ENCODE results near the gene CDC42EP5.
A peak's percentile ranks its signal among the peaks of the same experiment; 100 is the strongest.
"Not testable (repeated sequence)": the region's sequence is repeated elsewhere in the genome, so short reads cannot be mapped to it uniquely, and the experiment has no call there.

Gene CDC42EP5

GRCh38 chr19:54446349-54446748 lies 26.7 kb downstream of the CDC42EP5 start:
- not testable (repeated sequence) for DNase-seq

- no peak for DNase-seq
These were observed 28.4 kb downstream of the CDC42EP5 start for GRCh38 chr19:54444737-54445136.

GRCh38 chr19:54440641-54441040 lies 32.5 kb downstream of the CDC42EP5 start:
- no peak for DNase-seq

GRCh38 chr19:54439174-54439851 lies 33.8 kb downstream of the CDC42EP5 start:
- DNase-seq: peak; percentile 9

- DNase-seq: no peak
These were observed 36.4 kb downstream of the CDC42EP5 start for GRCh38 chr19:54436628-54437252.

GRCh38 chr19:54436031-54436523 lies 37.0 kb downstream of the CDC42EP5 start:
- no peak for DNase-seq

GRCh38 chr19:54435551-54436016 lies 37.5 kb downstream of the CDC42EP5 start:
- DNase-seq: no peak

GRCh38 chr19:54434873-54435214 lies 38.3 kb downstream of the CDC42EP5 start:
- no peak for DNase-seq

GRCh38 chr19:54434112-54434872 lies 38.8 kb downstream of the CDC42EP5 start:
- DNase-seq: no peak

GRCh38 chr19:54433697-54434096 lies 39.4 kb downstream of the CDC42EP5 start:
- DNase-seq: no peak

GRCh38 chr19:54432144-54432738 lies 40.9 kb downstream of the CDC42EP5 start:
- no peak for DNase-seq

GRCh38 chr19:54431255-54431838 lies 41.7 kb downstream of the CDC42EP5 start:
- DNase-seq: no peak

GRCh38 chr19:54430306-54431254 lies 42.5 kb downstream of the CDC42EP5 start:
- DNase-seq: peak; percentile 10

- DNase-seq: no peak
These were observed 43.4 kb downstream of the CDC42EP5 start for GRCh38 chr19:54429545-54430227.

- DNase-seq: no peak
These were observed 44.0 kb downstream of the CDC42EP5 start for GRCh38 chr19:54429176-54429495.

GRCh38 chr19:54428323-54429175 lies 44.5 kb downstream of the CDC42EP5 start:
- DNase-seq: no peak

- DNase-seq: no peak
These were observed 45.5 kb downstream of the CDC42EP5 start for GRCh38 chr19:54427586-54427985.

GRCh38 chr19:54426291-54426931 lies 46.7 kb downstream of the CDC42EP5 start:
- no peak for DNase-seq

GRCh38 chr19:54425382-54425723 lies 47.7 kb downstream of the CDC42EP5 start:
- DNase-seq: no peak

All from NCI-H1694 treated with DMSO at 0.1 percent for 48 hours (cell line).